Upper lobe of left lung (tissue), 6 donors: Measurements from ENCODE around the gene SRCAP. TPM values are rescaled to one million over a fixed set of nuclear protein-coding genes. Genes with fewer than 3 reads are reported as not detected.

Source experiments
- ATAC-seq, 2 donors: fragments of 200-7000 bp; cut with Tn5 transposase; one replicate each; pipeline ENCODE4 v1.9.1; 2022; ENCODE audit warnings: mild to moderate bottlenecking in 2 of 2, moderate library complexity in 2 of 2; ENCODE audit not compliant: low FRiP score in 2 of 2
- DNase-seq, 2 donors: peaks; one replicate each; pipeline ENCODE4 v3.0.0-alpha.2; 2019 to 2020
- H3K27ac ChIP-seq, 4 donors: fragments of 200-600 bp; sonication (generic); one replicate each; pipeline ENCODE4 v1.5.1; 2016 to 2019
- H3K27me3 ChIP-seq, 4 donors: fragments of 200-600 bp; sonication (generic); one replicate each; pipeline ENCODE4 v1.5.1; 2017 to 2019
- H3K36me3 ChIP-seq, 4 donors: fragments of 200-600 bp; sonication (generic); one replicate each; pipeline ENCODE4 v1.5.1; 2016 to 2019
- H3K4me1 ChIP-seq, 4 donors: fragments of 200-600 bp; sonication (generic); one replicate each; pipeline ENCODE4 v1.5.1; 2018 to 2019
- H3K4me3 ChIP-seq, 4 donors: fragments of 200-600 bp; sonication (generic); one replicate each; pipeline ENCODE4 v1.5.1; 2017 to 2019; ENCODE audit warnings: mild to moderate bottlenecking in 2 of 4, moderate library complexity in 1 of 4
- H3K9me3 ChIP-seq, 4 donors: fragments of 200-600 bp; sonication (generic); one replicate each; pipeline ENCODE4 v1.5.1; 2018 to 2019
- EP300 ChIP-seq, 4 donors: sonication (generic); formaldehyde crosslinking; IDR thresholded peaks; one replicate each; pipeline ENCODE4 v1.5.1; 2017; ENCODE audit warnings: antibody characterized with exemption in 4 of 4, control low read depth in 2 of 4
- POLR2A ChIP-seq, 4 donors: fragments of 450-650 bp; IDR thresholded peaks; one replicate each; pipeline ENCODE4 v1.5.1; 2016 to 2017; ENCODE audit warnings: antibody characterized with exemption in 4 of 4, mild to moderate bottlenecking in 2 of 4
- POLR2AphosphoS5 ChIP-seq, 2 donors: sonication (generic); formaldehyde crosslinking; IDR thresholded peaks; one replicate each; pipeline ENCODE4 v1.5.1; 2017; ENCODE audit warnings: antibody characterized with exemption in 2 of 2
- WGBS, 2 donors: methylation state at CpG; one replicate each; pipeline ENCODE4 v1.1.5; 2017 to 2018; 5-methylcytosine and 5-hydroxymethylcytosine counted together
- total RNA-seq, 6 donors: library from RNA; depleted of rRNA in 4 of 6; stranded (reverse); fragments of >200 nt in 4 of 6; gene quantifications; one replicate each; pipeline versions ENCODE4 v1.1.0 to v1.2.1, GENCODE V29; 2016 to 2021
- TF ChIP-seq, protein P1 (sequence below), 6 experiments: fragments of 450-650 bp in 4 of 6; fragments of 200-600 bp in 2 of 6; sonication (generic) in 2 of 6; IDR thresholded peaks; one replicate each; pipeline ENCODE4 v1.5.1; 2016 to 2019; ENCODE audit warnings: antibody characterized with exemption in 6 of 6
- donor health status: DM: no; HTN: no; CAD: no; lungs with moderate emphysema.
- donor health status: DM: no; HTN: yes; CAD: no; lungs with severe emphysema.

The SRCAP gene
- total RNA-seq, 6 donors from 2014 or later, result 38.3 to 102 (median 66.0) TPM

GRCh38 chr16:30771726-30772125, 72.8 kb downstream of the SRCAP start:
- no peaks in the 10 kb centered on the region for H3K9me3 ChIP-seq
- no peaks in the 10 kb centered on the region for H3K27me3 ChIP-seq
- H3K4me1 ChIP-seq, result peaks cover 10 to 27% (median 18%) of the 10 kb centered on the region in 4 donors
- WGBS, 2 donors, result 82 to 100% methylated on average over 3 to 7 of the region's 14 CpGs
- H3K27ac ChIP-seq, result no peak overlapping the region
- no peak overlapping the region for H3K4me3 ChIP-seq
- ATAC-seq (no peak), DNase-seq (peak in 1 of 2 donors; percentile 63)
- TF ChIP-seq, protein P1, sequence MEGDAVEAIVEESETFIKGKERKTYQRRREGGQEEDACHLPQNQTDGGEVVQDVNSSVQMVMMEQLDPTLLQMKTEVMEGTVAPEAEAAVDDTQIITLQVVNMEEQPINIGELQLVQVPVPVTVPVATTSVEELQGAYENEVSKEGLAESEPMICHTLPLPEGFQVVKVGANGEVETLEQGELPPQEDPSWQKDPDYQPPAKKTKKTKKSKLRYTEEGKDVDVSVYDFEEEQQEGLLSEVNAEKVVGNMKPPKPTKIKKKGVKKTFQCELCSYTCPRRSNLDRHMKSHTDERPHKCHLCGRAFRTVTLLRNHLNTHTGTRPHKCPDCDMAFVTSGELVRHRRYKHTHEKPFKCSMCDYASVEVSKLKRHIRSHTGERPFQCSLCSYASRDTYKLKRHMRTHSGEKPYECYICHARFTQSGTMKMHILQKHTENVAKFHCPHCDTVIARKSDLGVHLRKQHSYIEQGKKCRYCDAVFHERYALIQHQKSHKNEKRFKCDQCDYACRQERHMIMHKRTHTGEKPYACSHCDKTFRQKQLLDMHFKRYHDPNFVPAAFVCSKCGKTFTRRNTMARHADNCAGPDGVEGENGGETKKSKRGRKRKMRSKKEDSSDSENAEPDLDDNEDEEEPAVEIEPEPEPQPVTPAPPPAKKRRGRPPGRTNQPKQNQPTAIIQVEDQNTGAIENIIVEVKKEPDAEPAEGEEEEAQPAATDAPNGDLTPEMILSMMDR (IDR thresholded peaks at IDR 0.05), result no peak
- TF ChIP-seq EP300 (IDR thresholded peaks at IDR 0.05) (no peak), POLR2AphosphoS5 (IDR thresholded peaks at IDR 0.05) (no peak), POLR2A (IDR thresholded peaks at IDR 0.05) (no peak)
- peaks cover 53 to 79% (median 72%) of the 10 kb centered on the region in 4 donors for H3K36me3 ChIP-seq

DNA sequence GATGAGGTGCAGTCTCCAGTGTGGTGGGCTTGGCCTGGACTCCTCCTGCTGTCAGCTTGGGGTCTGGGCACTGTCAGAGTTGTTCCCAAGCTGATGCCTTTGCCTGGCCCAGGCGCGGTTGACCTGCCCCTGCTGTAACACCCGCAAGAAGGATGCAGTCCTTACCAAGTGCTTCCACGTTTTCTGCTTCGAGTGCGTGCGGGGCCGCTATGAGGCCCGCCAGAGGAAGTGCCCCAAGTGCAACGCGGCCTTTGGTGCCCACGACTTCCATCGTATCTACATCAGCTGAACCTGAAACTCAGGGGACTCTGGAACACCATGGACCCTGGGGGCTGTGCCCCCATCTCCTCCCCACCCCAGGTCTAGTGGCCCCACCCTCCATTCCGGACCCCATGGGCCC, 74.9 kb downstream of the SRCAP start:
- Histone ChIP-seq H3K4me1 (peaks cover 11 to 29% (median 19%) of the 10 kb centered on the region in 4 donors), H3K27ac (no peak overlapping the region), H3K4me3 (no peak overlapping the region), H3K27me3 (no peaks in the 10 kb centered on the region), H3K9me3 (no peaks in the 10 kb centered on the region), H3K36me3 (peaks cover 33 to 58% (median 51%) of the 10 kb centered on the region in 4 donors)
- DNase-seq, result peak in 1 of 2 donors; percentile 61
- ATAC-seq, result no peak
- 84% methylated on average over 14 of the region's 14 CpGs; no CpG with 5 or more reads in 1 of the 2 donors for WGBS, 2 donors
- TF ChIP-seq POLR2A (IDR thresholded peaks at IDR 0.05) (no peak), EP300 (IDR thresholded peaks at IDR 0.05) (no peak), POLR2AphosphoS5 (IDR thresholded peaks at IDR 0.05) (no peak)
- TF ChIP-seq, protein P1 (IDR thresholded peaks at IDR 0.05), result no peak

DNA sequence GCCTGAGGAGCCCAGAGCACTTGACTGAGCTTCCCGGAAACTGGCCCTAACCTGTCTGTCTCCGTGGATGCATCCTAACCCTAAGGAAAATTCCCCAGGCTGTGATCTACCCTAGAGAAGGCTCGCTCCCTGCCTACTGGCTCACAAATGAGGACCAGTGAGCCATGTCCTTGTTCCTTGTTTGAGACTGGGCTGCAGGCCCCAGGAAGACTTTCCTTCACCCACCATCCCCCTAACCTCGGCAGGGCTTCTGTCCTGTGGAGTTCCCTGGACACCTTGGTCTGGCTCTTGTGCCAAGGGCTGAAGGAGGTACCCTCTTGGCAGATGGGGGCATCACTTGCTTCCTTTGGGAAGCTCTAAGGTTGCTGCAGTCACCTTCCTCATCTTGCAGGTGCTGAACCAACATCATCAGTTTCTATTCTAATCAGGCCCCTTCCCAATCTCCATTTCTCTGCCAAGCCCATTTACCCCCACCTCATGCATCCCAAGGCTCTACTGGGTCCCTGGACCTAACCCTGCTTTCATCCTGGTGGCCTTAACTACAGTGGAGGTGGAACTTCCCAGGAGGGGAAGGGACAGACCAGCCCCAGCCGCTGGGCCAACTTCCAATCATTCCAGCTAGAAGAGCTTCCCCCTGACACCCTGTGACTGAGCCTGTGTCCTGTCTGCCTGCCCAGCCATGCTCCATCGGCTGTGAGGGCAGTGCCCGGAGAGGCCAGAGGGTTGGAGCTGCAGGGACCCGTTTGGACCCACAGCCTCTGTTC, 75.6 kb downstream of the SRCAP start:
- TF ChIP-seq EP300 (IDR thresholded peaks at IDR 0.05) (no peak), POLR2AphosphoS5 (IDR thresholded peaks at IDR 0.05) (no peak), POLR2A (IDR thresholded peaks at IDR 0.05) (no peak)
- TF ChIP-seq, protein P1 (IDR thresholded peaks at IDR 0.05), result no peak
- DNase-seq (no peak), ATAC-seq (peak; percentile 3 to 4)
- Histone ChIP-seq H3K9me3 (no peaks in the 10 kb centered on the region), H3K27me3 (no peaks in the 10 kb centered on the region), H3K27ac (peak overlapping the region; percentile 74 to 79 (median 77)), H3K4me1 (peaks cover 11 to 29% (median 19%) of the 10 kb centered on the region in 4 donors), H3K36me3 (peaks cover 25 to 51% (median 44%) of the 10 kb centered on the region in 4 donors), H3K4me3 (peak overlapping the region; percentile 39 to 86 (median 70))
- 66 to 81% methylated on average over 5 to 8 of the region's 8 CpGs for WGBS, 2 donors

DNA sequence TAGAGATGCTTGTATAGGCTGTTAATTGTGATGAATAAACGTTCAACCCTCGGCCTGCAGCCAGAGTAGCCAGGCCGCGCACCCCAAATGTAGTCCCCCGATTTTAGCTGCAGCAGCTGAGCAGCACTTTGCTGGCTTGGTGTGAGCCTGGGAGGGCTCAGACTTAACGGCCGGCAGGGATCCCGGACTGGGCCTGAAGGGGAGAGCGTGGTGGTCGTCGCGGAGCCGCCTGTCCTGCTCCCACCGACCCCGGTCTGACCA, 76.1 kb downstream of the SRCAP start:
- peaks cover 22 to 46% (median 39%) of the 10 kb centered on the region in 4 donors for H3K36me3 ChIP-seq
- no peaks in the 10 kb centered on the region for H3K9me3 ChIP-seq
- peaks cover 11 to 29% (median 19%) of the 10 kb centered on the region in 4 donors for H3K4me1 ChIP-seq
- TF ChIP-seq EP300 (IDR thresholded peaks at IDR 0.05), result no peak
- TF ChIP-seq, protein P1 (IDR thresholded peaks at IDR 0.05), result peak in 1 of 6 experiments; percentile 5
- ATAC-seq (no peak), DNase-seq (no peak)
- peak overlapping the region; percentile 39 to 86 (median 70) for H3K4me3 ChIP-seq
- WGBS, 2 donors, result 0 to 44% methylated on average over 2 to 4 of the region's 15 CpGs
- peak overlapping the region; percentile 74 to 79 (median 77) for H3K27ac ChIP-seq
- H3K27me3 ChIP-seq, result no peaks in the 10 kb centered on the region
